ENCODE data around the gene SEL1L3.

The SEL1L3 gene

DNA sequence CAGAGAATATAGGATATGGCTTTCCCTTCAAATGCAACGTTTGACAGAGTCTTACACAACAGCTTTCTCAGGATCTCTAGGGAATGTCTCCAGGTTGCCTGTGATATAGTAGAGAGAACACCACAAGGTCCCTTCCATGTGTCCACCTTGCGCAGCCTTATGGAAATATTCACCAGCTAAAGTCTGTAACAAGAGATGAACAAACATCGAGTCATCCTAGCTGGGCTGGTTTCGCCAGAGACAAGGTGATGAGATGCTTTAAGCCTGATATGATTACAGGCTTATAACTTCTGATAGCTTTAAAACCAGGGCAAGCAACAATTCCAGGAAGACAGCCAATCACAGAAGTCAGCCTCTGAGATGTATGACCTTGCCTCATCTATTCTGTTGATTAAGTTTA is 83.8 kb downstream of the SEL1L3 start:
- DNase-seq (ENCODE audit: low read depth, low spot score), result no peak
- no peaks in the 10 kb centered on the region for H3K27me3 ChIP-seq (ENCODE audit: control insufficient read depth, insufficient read depth, low read length)
- no CpG with 5 or more reads among the region's 4 CpGs for WGBS (ENCODE audit: insufficient coverage, insufficient read length)
- no peaks in the 10 kb centered on the region for H3K9me3 ChIP-seq (ENCODE audit: control insufficient read depth, insufficient read depth, low read length)
- peaks cover 12% of the 10 kb centered on the region for H3K36me3 ChIP-seq (ENCODE audit: control insufficient read depth, insufficient read depth, low read length)
- no peaks in the 10 kb centered on the region for H3K4me1 ChIP-seq (ENCODE audit: control insufficient read depth, insufficient read depth, low read length)
- no peak overlapping the region for H3K4me3 ChIP-seq (ENCODE audit: low read length)
- no peak overlapping the region for H3K27ac ChIP-seq (ENCODE audit: low read length)

DNA sequence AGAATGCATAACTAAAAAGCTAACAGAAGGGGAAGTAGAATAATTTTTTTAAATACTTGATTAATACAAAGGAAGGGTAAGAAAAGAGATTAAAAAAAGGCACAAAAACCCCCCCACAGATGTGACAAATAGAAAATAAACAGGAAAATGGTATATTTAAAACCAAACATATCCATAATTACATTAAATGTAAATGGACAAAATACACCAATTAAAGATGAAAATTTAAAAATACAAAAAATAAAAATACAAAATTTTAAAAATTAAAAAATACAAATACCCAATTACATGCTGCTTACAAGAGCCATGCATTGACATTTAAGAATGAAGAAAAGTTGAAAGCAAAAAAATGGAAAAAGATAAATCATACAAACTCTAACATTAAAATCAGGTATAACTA is 86.0 kb downstream of the SEL1L3 start:
- no peaks in the 10 kb centered on the region for H3K27me3 ChIP-seq (ENCODE audit: control insufficient read depth, insufficient read depth, low read length)
- no peaks in the 10 kb centered on the region for H3K9me3 ChIP-seq (ENCODE audit: control insufficient read depth, insufficient read depth, low read length)
- DNase-seq (ENCODE audit: low read depth, low spot score), result no peak
- no peak overlapping the region for H3K27ac ChIP-seq (ENCODE audit: low read length)
- no peak overlapping the region for H3K4me3 ChIP-seq (ENCODE audit: low read length)
- H3K4me1 ChIP-seq (ENCODE audit: control insufficient read depth, insufficient read depth, low read length), result no peaks in the 10 kb centered on the region
- H3K36me3 ChIP-seq (ENCODE audit: control insufficient read depth, insufficient read depth, low read length), result peaks cover 3% of the 10 kb centered on the region

DNA sequence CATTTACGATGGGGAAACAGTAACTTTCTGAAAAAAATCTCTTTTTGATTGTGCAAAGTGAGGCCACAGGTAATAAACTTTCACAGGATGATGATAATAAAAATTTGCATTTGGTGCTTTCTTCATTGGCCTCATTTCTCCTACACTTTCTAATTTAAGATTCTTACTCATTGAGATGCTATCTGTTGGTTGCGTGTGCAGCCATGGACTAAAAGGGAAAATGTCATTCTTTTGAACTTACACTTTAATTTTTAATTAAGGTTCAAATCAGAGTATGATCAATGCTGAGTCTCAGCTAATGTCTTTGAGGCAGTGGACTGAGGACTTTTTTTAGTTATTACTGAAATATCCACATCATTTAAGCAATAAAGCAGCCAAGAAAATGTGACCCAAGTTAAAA is 87.6 kb downstream of the SEL1L3 start:
- Histone ChIP-seq H3K27ac (ENCODE audit: low read length) (no peak overlapping the region), H3K4me3 (ENCODE audit: low read length) (no peak overlapping the region), H3K36me3 (ENCODE audit: control insufficient read depth, insufficient read depth, low read length) (no peaks in the 10 kb centered on the region; the same call in 1 of the 2 replicates), H3K4me1 (ENCODE audit: control insufficient read depth, insufficient read depth, low read length) (no peaks in the 10 kb centered on the region), H3K27me3 (ENCODE audit: control insufficient read depth, insufficient read depth, low read length) (no peaks in the 10 kb centered on the region), H3K9me3 (ENCODE audit: control insufficient read depth, insufficient read depth, low read length) (no peaks in the 10 kb centered on the region)
- DNase-seq (ENCODE audit: low read depth, low spot score), result no peak
- no CpG with 5 or more reads among the region's 2 CpGs for WGBS (ENCODE audit: insufficient coverage, insufficient read length)

DNA sequence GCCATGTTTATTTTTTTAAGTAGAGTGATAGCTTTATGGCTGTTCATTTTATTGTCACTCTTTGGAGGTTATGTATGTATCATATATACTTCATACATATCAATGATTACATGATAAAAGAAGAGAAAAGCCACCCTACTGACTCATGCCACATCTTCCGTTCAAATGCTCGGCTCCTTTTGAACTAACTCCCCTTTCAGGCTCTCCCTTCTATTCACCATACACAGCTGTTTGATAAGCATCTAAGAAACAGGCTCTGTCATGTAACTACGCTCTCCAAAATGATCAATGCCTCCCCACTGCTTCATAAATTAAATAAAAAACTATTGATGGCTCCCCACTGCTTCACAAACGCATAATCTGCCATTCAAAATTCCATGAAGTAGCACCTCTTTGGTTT is 89.4 kb downstream of the SEL1L3 start:
- DNase-seq (ENCODE audit: low read depth, low spot score), result no peak
- Histone ChIP-seq H3K27me3 (ENCODE audit: control insufficient read depth, insufficient read depth, low read length) (no peaks in the 10 kb centered on the region), H3K36me3 (ENCODE audit: control insufficient read depth, insufficient read depth, low read length) (no peaks in the 10 kb centered on the region; the same call in 1 of the 2 replicates), H3K9me3 (ENCODE audit: control insufficient read depth, insufficient read depth, low read length) (no peaks in the 10 kb centered on the region), H3K27ac (ENCODE audit: low read length) (no peak overlapping the region), H3K4me3 (ENCODE audit: low read length) (no peak overlapping the region), H3K4me1 (ENCODE audit: control insufficient read depth, insufficient read depth, low read length) (no peaks in the 10 kb centered on the region)
- no CpG with 5 or more reads among the region's 4 CpGs for WGBS (ENCODE audit: insufficient coverage, insufficient read length)

DNA sequence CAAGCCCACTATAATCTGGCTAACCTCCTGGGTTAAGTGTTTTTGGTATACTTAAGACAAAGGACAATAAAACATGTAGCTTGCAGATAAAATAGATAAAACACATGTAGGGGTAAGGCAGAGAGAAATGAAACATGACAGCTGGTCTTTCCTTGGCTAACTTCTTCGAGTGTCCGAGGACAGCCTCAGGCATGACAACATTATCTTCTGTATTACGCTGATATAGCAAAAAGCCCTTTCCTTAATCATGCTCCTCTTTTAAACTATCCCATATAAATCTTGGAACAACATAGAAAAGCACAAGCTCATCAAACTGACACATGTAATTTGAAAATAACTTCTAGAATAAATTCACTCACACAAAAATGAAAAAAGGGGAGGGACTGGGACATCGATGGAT is 91.1 kb downstream of the SEL1L3 start:
- Histone ChIP-seq H3K36me3 (ENCODE audit: control insufficient read depth, insufficient read depth, low read length) (no peaks in the 10 kb centered on the region; the same call in 1 of the 2 replicates), H3K4me1 (ENCODE audit: control insufficient read depth, insufficient read depth, low read length) (no peaks in the 10 kb centered on the region), H3K27ac (ENCODE audit: low read length) (no peak overlapping the region), H3K9me3 (ENCODE audit: control insufficient read depth, insufficient read depth, low read length) (no peaks in the 10 kb centered on the region), H3K27me3 (ENCODE audit: control insufficient read depth, insufficient read depth, low read length) (no peaks in the 10 kb centered on the region), H3K4me3 (ENCODE audit: low read length) (no peak overlapping the region)
- no peak for DNase-seq (ENCODE audit: low read depth, low spot score)
- WGBS (ENCODE audit: insufficient coverage, insufficient read length), result no CpG with 5 or more reads among the region's 4 CpGs

DNA sequence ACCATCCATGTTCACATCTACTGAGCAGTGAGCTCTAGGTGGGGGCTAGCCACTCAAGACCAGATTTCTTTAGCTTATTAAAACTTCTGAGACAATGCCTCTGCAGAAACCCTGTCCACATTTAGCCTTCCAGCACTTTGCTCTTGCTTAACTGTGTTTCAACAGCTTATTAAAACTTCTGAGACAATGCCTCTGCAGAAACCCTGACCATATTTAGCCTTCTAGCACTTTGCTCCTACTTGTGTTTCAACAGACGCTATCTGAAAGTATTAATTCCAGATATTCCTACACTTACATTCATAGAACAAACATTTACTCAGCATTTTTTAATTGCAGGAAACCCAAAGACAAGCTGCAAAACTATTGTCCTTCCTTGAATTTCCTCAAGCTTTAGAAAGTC is 91.9 kb downstream of the SEL1L3 start:
- WGBS (ENCODE audit: insufficient coverage, insufficient read length), result no CpG with 5 or more reads among the region's 1 CpG
- Histone ChIP-seq H3K9me3 (ENCODE audit: control insufficient read depth, insufficient read depth, low read length) (no peaks in the 10 kb centered on the region), H3K4me3 (ENCODE audit: low read length) (no peak overlapping the region), H3K36me3 (ENCODE audit: control insufficient read depth, insufficient read depth, low read length) (no peaks in the 10 kb centered on the region; the same call in 1 of the 2 replicates), H3K27ac (ENCODE audit: low read length) (no peak overlapping the region), H3K27me3 (ENCODE audit: control insufficient read depth, insufficient read depth, low read length) (no peaks in the 10 kb centered on the region), H3K4me1 (ENCODE audit: control insufficient read depth, insufficient read depth, low read length) (no peaks in the 10 kb centered on the region)
- DNase-seq (ENCODE audit: low read depth, low spot score), result no peak

DNA sequence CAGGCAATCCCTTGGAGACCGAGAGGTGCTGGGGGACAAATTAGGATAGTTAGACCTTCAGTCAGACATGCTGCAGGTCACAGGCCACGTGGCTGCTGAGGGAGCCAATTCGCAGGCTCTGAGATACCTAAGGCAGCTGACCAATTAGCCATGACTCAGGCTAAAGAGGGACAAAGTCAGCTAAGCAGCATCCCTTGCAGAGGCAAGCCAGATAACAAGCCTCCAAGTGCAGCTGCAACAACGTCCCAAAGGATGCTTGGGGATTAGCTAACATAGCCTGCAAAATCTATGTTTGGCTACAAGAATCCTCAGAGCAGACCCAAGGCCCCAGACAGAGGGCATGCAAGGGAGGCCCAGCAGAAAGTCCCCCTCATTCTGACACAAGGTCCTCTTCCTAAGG is 93.5 kb downstream of the SEL1L3 start:
- H3K27ac ChIP-seq (ENCODE audit: low read length), result no peak overlapping the region
- no peaks in the 10 kb centered on the region for H3K4me1 ChIP-seq (ENCODE audit: control insufficient read depth, insufficient read depth, low read length)
- WGBS (ENCODE audit: insufficient coverage, insufficient read length), result no CpG with 5 or more reads among the region's 4 CpGs
- no peaks in the 10 kb centered on the region for H3K27me3 ChIP-seq (ENCODE audit: control insufficient read depth, insufficient read depth, low read length)
- DNase-seq (ENCODE audit: low read depth, low spot score), result no peak
- H3K4me3 ChIP-seq (ENCODE audit: low read length), result no peak overlapping the region
- no peaks in the 10 kb centered on the region for H3K9me3 ChIP-seq (ENCODE audit: control insufficient read depth, insufficient read depth, low read length)
- peaks cover 3% of the 10 kb centered on the region; the same call in 1 of the 2 replicates for H3K36me3 ChIP-seq (ENCODE audit: control insufficient read depth, insufficient read depth, low read length)

DNA sequence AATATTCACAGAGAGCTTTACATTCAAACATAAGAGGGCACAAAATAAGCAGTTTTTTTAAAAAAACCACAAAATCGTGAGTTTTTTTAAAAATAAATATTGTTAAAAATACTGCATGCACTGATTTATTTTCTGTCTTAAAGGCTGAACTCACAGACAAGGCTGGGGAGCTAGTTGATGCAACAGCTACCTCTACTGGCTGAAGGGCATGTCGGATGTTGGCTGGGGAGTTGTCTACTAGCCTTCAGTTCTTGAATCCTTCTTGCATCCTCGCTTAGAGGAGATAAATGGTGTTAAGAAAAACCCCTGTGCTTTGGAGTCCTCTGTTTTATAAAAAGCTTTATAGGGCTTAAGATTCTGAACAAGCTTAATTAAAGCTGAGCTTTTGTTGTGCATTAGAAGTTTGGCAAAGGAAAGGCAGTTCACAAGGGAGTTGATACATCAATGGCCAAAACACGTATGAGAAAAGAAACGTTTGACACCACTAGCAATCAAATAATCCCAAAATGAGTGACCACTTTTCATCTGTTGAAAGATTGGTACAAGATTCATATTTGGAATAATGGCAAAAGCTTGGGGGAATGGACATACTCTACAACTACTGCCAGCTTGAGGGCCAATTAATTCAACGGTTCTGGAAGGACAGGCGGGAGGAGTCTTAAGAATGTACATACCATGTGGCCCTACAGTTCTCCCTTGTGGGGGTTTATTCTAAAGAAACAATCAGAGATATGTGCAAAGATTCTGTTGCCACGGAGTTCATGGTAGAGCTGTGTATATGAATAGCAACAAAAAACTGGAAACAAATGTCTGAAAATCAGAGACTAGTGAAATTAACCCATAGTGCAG is 94.7 kb downstream of the SEL1L3 start:
- Histone ChIP-seq H3K4me3 (ENCODE audit: low read length) (no peak overlapping the region), H3K4me1 (ENCODE audit: control insufficient read depth, insufficient read depth, low read length) (no peaks in the 10 kb centered on the region), H3K27ac (ENCODE audit: low read length) (no peak overlapping the region), H3K9me3 (ENCODE audit: control insufficient read depth, insufficient read depth, low read length) (no peaks in the 10 kb centered on the region), H3K36me3 (ENCODE audit: control insufficient read depth, insufficient read depth, low read length) (peaks cover 3% of the 10 kb centered on the region; the same call in 1 of the 2 replicates), H3K27me3 (ENCODE audit: control insufficient read depth, insufficient read depth, low read length) (no peaks in the 10 kb centered on the region)
- DNase-seq (ENCODE audit: low read depth, low spot score), result peak; percentile 25
- no CpG with 5 or more reads among the region's 8 CpGs for WGBS (ENCODE audit: insufficient coverage, insufficient read length)

DNA sequence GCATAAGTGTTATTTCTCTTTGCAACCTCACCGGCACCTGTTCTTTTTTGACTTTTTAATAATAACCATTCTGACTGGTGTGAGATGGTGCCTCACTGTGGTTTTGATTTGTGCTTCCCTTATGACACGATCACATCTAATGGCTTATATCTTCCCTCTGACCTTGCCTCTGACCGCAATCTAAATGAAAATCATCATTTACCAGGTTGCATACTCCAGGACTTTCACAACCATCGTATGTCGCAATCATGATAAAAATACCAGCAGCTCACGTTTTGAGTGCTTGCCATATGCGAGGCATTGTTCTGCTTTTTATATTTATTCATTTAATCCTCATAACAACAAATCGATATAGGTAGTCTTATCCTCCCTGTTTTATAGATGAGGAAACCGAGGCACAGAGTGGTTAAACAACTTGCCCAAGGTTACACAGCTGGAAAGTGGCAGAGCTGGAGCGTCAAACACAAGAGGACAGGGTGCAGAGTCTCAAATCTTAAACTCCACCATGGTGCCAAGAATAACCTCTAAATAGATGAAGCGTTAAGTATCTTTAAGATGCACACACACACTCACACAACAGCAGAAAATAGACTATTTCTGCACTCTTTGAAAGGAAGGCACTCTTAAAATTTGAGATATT is 102.2 kb downstream of the SEL1L3 start:
- H3K9me3 ChIP-seq (ENCODE audit: control insufficient read depth, insufficient read depth, low read length), result no peaks in the 10 kb centered on the region
- whole genome bisulfite sequencing (ENCODE audit: insufficient coverage, insufficient read length), result no CpG with 5 or more reads among the region's 11 CpGs
- no peaks in the 10 kb centered on the region for H3K4me1 ChIP-seq (ENCODE audit: control insufficient read depth, insufficient read depth, low read length)
- peaks cover 7% of the 10 kb centered on the region; the same call in 1 of the 2 replicates for H3K36me3 ChIP-seq (ENCODE audit: control insufficient read depth, insufficient read depth, low read length)
- no peak overlapping the region for H3K4me3 ChIP-seq (ENCODE audit: low read length)
- no peak for DNase-seq (ENCODE audit: low read depth, low spot score)
- no peaks in the 10 kb centered on the region for H3K27me3 ChIP-seq (ENCODE audit: control insufficient read depth, insufficient read depth, low read length)
- no peak overlapping the region for H3K27ac ChIP-seq (ENCODE audit: low read length)

DNA sequence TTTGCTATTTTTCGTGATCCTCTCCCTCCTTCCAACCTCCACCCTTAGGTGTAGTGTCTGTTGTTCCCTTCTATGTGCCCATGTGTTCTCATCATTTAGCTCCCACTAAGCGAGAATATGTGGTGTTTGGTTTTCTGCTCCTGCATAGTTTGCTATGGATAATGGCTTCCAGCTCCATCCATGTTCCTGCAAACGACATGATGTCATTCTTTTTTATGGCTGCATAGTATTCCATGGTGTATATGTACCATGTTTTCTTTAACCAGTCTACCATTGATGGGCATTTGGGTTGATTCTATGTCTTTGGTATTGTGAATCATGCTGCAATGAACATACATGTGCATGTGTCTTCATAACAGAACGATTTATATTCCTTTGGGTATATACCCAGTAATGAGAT is 102.7 kb downstream of the SEL1L3 start:
- Histone ChIP-seq H3K4me3 (ENCODE audit: low read length) (no peak overlapping the region), H3K27me3 (ENCODE audit: control insufficient read depth, insufficient read depth, low read length) (no peaks in the 10 kb centered on the region), H3K36me3 (ENCODE audit: control insufficient read depth, insufficient read depth, low read length) (peaks cover 7% of the 10 kb centered on the region; the same call in 1 of the 2 replicates), H3K4me1 (ENCODE audit: control insufficient read depth, insufficient read depth, low read length) (no peaks in the 10 kb centered on the region), H3K9me3 (ENCODE audit: control insufficient read depth, insufficient read depth, low read length) (no peaks in the 10 kb centered on the region), H3K27ac (ENCODE audit: low read length) (no peak overlapping the region)
- WGBS (ENCODE audit: insufficient coverage, insufficient read length), result no CpG with 5 or more reads among the region's 4 CpGs
- DNase-seq (ENCODE audit: low read depth, low spot score), result no peak
